NCI-H187 treated with DMSO at 0.1 percent for 48 hours (cell line): ENCODE results near the gene MT4.
A peak's percentile ranks its signal among the peaks of the same experiment; 100 is the strongest.
"Not testable (repeated sequence)": the region's sequence is repeated elsewhere in the genome, so short reads cannot be mapped to it uniquely, and the experiment has no call there.

Source experiments
- DNase-seq: peaks from one replicate; lab custom pipeline; 2025; lab: John Stamatoyannopoulos, UW

MT4 gene

GRCh38 chr16:56559109-56559508 lies 5.8 kb upstream of the MT4 start:
- no peak for DNase-seq

DNA sequence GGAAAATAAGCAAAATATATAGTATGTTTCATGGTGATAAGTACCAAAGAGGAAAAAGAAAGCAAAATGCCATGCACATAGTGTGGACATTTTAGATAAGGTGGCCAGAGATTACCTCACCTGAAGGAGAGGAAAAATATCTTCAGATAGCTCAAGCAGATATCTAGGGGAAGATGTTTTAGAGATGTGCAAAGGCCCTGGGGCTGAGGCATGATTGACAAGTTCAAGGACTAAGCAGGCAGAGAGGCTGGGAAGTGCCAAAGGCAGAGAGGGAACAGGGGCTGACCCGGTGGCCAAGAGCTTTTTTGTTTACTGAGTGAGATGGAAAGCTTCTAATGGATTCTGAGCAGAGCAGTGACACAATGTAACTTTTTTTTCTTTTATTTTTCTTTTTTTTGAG lies 4.4 kb upstream of the MT4 start:
- no peak for DNase-seq

DNA sequence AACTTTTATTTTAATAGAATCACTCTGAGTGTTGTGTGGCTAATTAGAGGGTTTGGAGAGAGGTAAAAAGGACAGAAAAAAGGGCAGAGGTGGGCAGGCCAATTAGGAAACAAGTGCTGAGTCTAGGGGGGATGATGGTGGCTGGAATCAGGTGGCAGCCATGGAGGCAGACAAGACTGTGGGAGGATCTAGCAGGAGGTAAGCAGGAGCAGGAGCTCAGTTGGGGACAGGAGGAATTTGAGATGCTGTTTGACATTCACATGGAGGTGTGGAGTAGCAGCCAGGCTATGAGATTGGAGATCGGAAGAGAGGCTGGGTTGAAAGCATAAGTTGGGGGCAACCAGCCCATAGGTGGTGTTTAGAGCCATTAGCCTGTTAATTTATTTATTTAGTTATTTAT lies 3.7 kb upstream of the MT4 start:
- no peak for DNase-seq

GRCh38 chr16:56569971-56570370 lies 5.1 kb downstream of the MT4 start:
- no peak for DNase-seq

DNA sequence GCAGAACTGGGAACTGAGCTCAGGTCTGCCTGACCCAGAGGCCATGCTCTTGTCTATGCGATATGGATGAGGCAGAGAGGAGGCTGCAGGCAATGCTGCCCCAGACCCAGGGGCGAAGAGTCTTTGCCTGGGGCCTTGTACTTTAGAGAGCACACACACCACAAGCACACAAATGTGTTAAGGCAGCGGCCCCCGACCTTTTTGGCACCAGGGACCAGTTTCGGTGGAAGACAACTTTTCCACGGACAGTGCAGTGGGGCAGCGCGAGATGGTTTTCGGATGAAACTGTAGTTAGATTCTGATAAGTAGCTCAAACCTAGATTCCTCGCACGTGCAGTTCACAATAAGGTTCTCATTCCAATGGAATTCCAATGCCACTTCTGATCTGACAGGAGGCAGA lies 6.7 kb downstream of the MT4 start:
- DNase-seq, result no peak

GRCh38 chr16:56574625-56575024 lies 9.8 kb downstream of the MT4 start:
- DNase-seq, result no peak

- DNase-seq, result peak; percentile 12
Measured at GRCh38 chr16:56576585-56577299, 11.9 kb downstream of the MT4 start.

DNA sequence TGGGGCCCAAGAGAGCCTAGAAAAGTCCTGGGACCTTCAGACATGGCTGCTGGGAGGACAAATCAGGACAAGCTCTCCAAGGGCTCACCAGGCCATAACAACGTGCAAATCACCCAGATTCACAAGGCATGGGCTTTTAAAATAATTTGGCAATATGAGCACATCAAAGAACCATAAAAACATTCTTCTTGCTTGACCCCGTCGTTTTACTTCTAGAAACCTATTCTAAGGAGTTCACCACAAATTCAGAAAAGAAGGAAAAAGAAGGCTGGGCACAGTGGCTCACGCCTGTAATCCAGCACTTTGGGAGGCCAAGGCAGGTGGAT lies 12.4 kb downstream of the MT4 start:
- no peak for DNase-seq

- DNase-seq, result no peak
Measured at GRCh38 chr16:56580391-56581048, 15.6 kb downstream of the MT4 start.

- DNase-seq, result not testable (repeated sequence)
Measured at GRCh38 chr16:56582911-56583310, 18.0 kb downstream of the MT4 start.

- no peak for DNase-seq
Measured at GRCh38 chr16:56583351-56584168, 18.7 kb downstream of the MT4 start.

- no peak for DNase-seq
Measured at GRCh38 chr16:56584276-56584675, 19.4 kb downstream of the MT4 start.

- DNase-seq, result no peak
Measured at GRCh38 chr16:56588781-56589140, 23.9 kb downstream of the MT4 start.

GRCh38 chr16:56589141-56590039 lies 24.5 kb downstream of the MT4 start, which contains the start of gene MT3:
Gene MT3, plus strand, starts transcription at chr16:56589528. Its CDS starts 63 bp downstream, at chr16:56589591.
- no peak for DNase-seq

GRCh38 chr16:56591377-56592060 lies 26.6 kb downstream of the MT4 start:
- no peak for DNase-seq

- no peak for DNase-seq
Measured at GRCh38 chr16:56593573-56594291, 28.9 kb downstream of the MT4 start.

- DNase-seq, result no peak
Measured at GRCh38 chr16:56594292-56594619, 29.4 kb downstream of the MT4 start.

- no peak for DNase-seq
Measured at GRCh38 chr16:56600398-56600999, 35.6 kb downstream of the MT4 start.

DNA sequence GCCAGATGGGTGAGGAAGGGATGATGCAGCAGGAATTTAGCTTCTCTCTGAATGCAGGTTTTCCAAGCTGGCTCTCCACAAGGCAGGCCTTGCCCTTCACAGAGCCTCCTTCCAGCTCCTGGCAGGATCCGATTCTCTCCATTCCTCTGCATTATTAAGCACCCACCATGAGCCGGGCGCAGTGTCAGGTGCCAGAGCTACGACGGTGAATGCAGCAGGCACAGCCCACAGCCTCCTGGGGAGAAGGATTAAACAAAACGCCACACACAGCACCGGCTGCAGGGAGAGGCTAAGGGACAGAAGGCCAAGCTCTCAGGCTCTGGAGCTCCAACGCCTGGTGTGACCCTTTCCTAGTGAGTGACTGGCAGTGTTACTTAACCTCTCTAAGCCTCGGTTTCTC lies 36.5 kb downstream of the MT4 start:
- DNase-seq, result no peak

- no peak for DNase-seq
Measured at GRCh38 chr16:56603589-56603988, 38.7 kb downstream of the MT4 start.

GRCh38 chr16:56604966-56605365 lies 40.1 kb downstream of the MT4 start:
- DNase-seq, result no peak
